Ovary (tissue), 9 donors: Measurements from ENCODE around the gene ZNRF1. TPM values are rescaled to one million over a fixed set of nuclear protein-coding genes. Genes with fewer than 3 reads are reported as not detected.
"Not testable (repeated sequence)": the region's sequence is repeated elsewhere in the genome, so short reads cannot be mapped to it uniquely, and the experiment has no call there.

ENCODE experiments used
- DNase-seq, 5 donors: peaks; one replicate each; pipeline ENCODE4 v3.0.0-alpha.2; 2019 to 2020
- H3K27ac ChIP-seq, 2 donors: fragments of 200-600 bp; one replicate each; pipeline versions ENCODE4 v1.5.1 to v1.8.0; 2019 to 2022
- H3K27me3 ChIP-seq: fragments of 200-600 bp; one replicate; pipeline ENCODE4 v1.8.0; 2022
- H3K36me3 ChIP-seq: fragments of 200-600 bp; sonication (generic); one replicate; pipeline ENCODE4 v1.5.1; 2019
- H3K4me1 ChIP-seq: one replicate; pipeline ENCODE4 v1.8.1; 2013; ENCODE audit warnings: mild to moderate bottlenecking, moderate library complexity; ENCODE audit not compliant: insufficient read depth
- H3K4me3 ChIP-seq: fragments of 200-600 bp; sonication (generic); one replicate; pipeline ENCODE4 v1.5.1; 2017
- H3K9me3 ChIP-seq, 2 donors: fragments of 200-600 bp in 1 of 2; sonication (generic) in 1 of 2; one replicate each; pipeline versions ENCODE4 v1.5.1 to v1.8.1; 2013 to 2019; ENCODE audit warnings: mild to moderate bottlenecking in 1 of 2, moderate library complexity in 1 of 2
- EP300 ChIP-seq: sonication (generic); formaldehyde crosslinking; IDR thresholded peaks from one replicate; pipeline ENCODE4 v1.6.1; 2017; ENCODE audit warnings: antibody characterized with exemption
- POLR2A ChIP-seq: fragments of 450-650 bp; IDR thresholded peaks from one replicate; pipeline ENCODE4 v1.6.1; 2017; ENCODE audit warnings: antibody characterized with exemption, mild to moderate bottlenecking, moderate library complexity
- WGBS, 3 donors: extraction: QIAGEN DNeasy Blood & Tissue Kit in 1 of 3; methylation state at CpG; one replicate each; pipeline versions ENCODE4 v1.1.5 to v1.1.7; 2013 to 2017; 5-methylcytosine and 5-hydroxymethylcytosine counted together
- intact Hi-C, 4 donors: fragments of 100-400 bp; cut with DNase I; formaldehyde crosslinking; loops; one replicate each; pipeline versions ENCODE4 v1.11.0 to v1.15.1; 2022 to 2023
- polyA plus RNA-seq, 2 donors: library from polyadenylated mRNA; stranded (reverse); fragments of 200-250 nt in 1 of 2; fragments of 350-450 nt in 1 of 2; fragmentation: Illumina TruSeq in 1 of 2; extraction: RNeasy Lipid Tissue Mini Kit (QIAGEN cat#74804) in 1 of 2; gene quantifications; one replicate each; pipeline ENCODE4 v1.2.3, GENCODE V29; 2013 to 2014
- total RNA-seq, 7 donors: library from RNA; depleted of rRNA in 2 of 7; stranded (reverse); fragments of >200 nt in 2 of 7; fragmentation: NEBNext Ultra II Directional in 3 of 7; extraction: Animal tissue kit (Norgen Biotek cat#: 25700) in 3 of 7; gene quantifications; one replicate each; pipeline versions ENCODE4 v1.1.0 to v1.2.4, GENCODE V29; 2016 to 2023
- TF ChIP-seq, protein P1 (sequence below), 3 donors: fragments of 450-650 bp in 2 of 3; fragments of 200-600 bp in 1 of 3; IDR thresholded peaks; one replicate each; pipeline versions ENCODE4 v1.5.1 to v1.8.0; 2016 to 2022; ENCODE audit warnings: antibody characterized with exemption in 3 of 3, mild to moderate bottlenecking in 1 of 3
- donor health status: DM: no; HTN: no; CAD: no; lungs with moderate emphysema.
- donor health status: DM: no; HTN: no; CAD: no.
- donor health status: Bipolar disorder and iron deficiency.
- donor health status: DM: yes; HTN: yes; CAD: no.
- donor health status: DM: no; HTN: no; CAD: no.
- donor health status: DM: yes; HTN: yes; CAD: no.

ZNRF1 gene
- total and polyA plus RNA-seq, 9 donors, result 10.8 to 27.9 (median 24.3) TPM

- Histone ChIP-seq H3K36me3 (no peaks in the 10 kb centered on the region), H3K27me3 (no peaks in the 10 kb centered on the region), H3K9me3 (no peaks in the 10 kb centered on the region), H3K4me3 (peak overlapping the region; percentile 89), H3K27ac (peak overlapping the region in 1 of 2 donors; percentile 66), H3K4me1 (peaks cover 5% of the 10 kb centered on the region)
- no peak for TF ChIP-seq EP300
- TF ChIP-seq POLR2A, result no peak
- TF ChIP-seq, protein P1, sequence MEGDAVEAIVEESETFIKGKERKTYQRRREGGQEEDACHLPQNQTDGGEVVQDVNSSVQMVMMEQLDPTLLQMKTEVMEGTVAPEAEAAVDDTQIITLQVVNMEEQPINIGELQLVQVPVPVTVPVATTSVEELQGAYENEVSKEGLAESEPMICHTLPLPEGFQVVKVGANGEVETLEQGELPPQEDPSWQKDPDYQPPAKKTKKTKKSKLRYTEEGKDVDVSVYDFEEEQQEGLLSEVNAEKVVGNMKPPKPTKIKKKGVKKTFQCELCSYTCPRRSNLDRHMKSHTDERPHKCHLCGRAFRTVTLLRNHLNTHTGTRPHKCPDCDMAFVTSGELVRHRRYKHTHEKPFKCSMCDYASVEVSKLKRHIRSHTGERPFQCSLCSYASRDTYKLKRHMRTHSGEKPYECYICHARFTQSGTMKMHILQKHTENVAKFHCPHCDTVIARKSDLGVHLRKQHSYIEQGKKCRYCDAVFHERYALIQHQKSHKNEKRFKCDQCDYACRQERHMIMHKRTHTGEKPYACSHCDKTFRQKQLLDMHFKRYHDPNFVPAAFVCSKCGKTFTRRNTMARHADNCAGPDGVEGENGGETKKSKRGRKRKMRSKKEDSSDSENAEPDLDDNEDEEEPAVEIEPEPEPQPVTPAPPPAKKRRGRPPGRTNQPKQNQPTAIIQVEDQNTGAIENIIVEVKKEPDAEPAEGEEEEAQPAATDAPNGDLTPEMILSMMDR (IDR thresholded peaks at IDR 0.05), result no peak
- 15 to 19% (median 19%) methylated on average over 13 of the region's 13 CpGs for WGBS, 3 donors
- no peak for DNase-seq
- intact Hi-C loops, result no loop called here
Observed at GRCh38 chr16:74984194-74984528, 14.7 kb upstream of the ZNRF1 start.

DNA sequence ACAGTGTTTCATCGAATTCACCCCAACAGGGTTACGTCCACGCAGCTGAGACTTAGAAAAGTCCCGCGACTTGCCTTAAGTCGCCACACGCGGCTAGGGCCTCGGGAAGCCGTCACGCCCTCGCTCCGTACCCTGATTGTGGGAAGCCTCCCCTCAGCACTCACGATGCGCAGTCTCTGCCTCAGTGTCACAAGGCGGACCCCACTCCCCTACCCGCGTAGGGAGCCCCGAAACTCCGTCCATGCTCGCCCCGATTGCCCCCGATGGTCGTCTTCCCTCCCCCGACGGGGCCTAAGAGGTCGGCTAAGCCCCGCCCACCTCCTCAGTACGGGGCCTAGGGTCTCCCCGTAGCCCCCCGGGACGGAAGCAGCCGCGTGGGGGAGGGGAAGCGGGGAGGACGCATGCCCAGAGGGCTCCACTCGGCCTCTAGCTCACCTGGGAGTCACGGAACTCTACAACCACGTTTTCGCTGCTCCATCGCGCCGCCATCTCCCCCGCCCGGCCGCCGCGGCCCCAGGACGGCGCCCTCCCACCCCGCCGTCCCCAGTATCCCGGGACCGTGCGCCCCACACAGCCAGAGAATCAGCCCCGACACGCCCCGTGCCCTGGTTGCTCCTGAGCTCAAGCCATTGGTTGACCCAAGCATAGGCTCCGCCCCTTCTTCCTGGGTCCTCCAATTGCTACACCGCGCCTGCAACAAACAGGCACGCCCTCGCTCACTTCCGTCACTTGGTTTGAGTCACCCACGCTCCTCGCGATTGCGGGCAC is 14.1 kb upstream of the ZNRF1 start, which contains the start of gene WDR59:
Gene WDR59 (minus strand): TSS at position 595 of the 768 bp plus-strand sequence. CDS start 106 bp downstream, at position 489.
- TF ChIP-seq POLR2A (peak; percentile 24), EP300 (no peak)
- TF ChIP-seq, protein P1 (IDR thresholded peaks at IDR 0.05), result no peak
- peak; percentile 98 to 100 (median 99) for DNase-seq
- H3K36me3 ChIP-seq, result no peaks in the 10 kb centered on the region
- peak within 1 kb of the TSS; percentile 89 for H3K4me3 ChIP-seq
- WGBS, 3 donors, result 1% methylated on average over 53 to 68 of the region's 68 CpGs
- no peaks in the 10 kb centered on the region for H3K9me3 ChIP-seq
- intact Hi-C loops, result no loop called here
- H3K4me1 ChIP-seq, result peaks cover 5% of the 10 kb centered on the region
- no peaks in the 10 kb centered on the region for H3K27me3 ChIP-seq
- H3K27ac ChIP-seq, result peak within 1 kb of the TSS; percentile 59 to 66

DNA sequence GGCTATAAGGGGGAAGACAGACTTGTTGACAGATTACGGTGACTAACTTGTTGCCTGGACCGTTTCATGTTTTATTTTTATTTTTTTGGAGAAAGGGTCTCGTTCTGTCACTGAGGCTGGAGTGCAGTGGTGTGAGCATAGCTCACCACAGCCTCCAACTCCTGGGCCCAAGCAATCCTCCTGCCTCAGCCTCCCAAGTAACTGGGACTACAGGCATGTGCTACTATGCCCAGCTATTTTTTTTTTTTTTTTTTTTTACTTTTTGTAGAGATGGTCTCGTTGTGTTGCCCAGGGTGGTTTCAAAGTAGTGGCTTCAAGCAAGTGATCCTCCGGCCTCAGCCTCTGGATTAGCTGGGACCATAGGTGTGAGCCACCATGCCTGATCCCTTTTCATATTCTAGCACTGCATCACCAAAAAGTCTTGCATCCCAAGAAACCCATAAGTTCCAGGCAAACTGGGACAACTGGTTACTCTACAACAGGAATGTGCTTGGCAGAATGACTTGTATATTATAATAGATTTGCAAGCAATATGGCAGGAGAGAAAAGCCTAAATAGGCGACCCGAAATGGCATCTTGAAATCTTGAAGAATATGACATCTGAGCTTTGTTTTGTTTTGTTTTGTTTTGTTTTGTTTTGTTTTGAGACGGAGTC is 11.7 kb upstream of the ZNRF1 start:
- Histone ChIP-seq H3K9me3 (no peaks in the 10 kb centered on the region), H3K4me3 (no peak overlapping the region), H3K4me1 (peaks cover 5% of the 10 kb centered on the region), H3K27me3 (no peaks in the 10 kb centered on the region), H3K36me3 (no peaks in the 10 kb centered on the region), H3K27ac (no peak overlapping the region)
- intact Hi-C loops, result no loop called here
- DNase-seq, result no peak
- WGBS, 3 donors, result 64 to 82% (median 71%) methylated on average over 8 of the region's 8 CpGs
- TF ChIP-seq, protein P1 (IDR thresholded peaks at IDR 0.05), result no peak
- TF ChIP-seq EP300, result no peak
- no peak for TF ChIP-seq POLR2A

DNA sequence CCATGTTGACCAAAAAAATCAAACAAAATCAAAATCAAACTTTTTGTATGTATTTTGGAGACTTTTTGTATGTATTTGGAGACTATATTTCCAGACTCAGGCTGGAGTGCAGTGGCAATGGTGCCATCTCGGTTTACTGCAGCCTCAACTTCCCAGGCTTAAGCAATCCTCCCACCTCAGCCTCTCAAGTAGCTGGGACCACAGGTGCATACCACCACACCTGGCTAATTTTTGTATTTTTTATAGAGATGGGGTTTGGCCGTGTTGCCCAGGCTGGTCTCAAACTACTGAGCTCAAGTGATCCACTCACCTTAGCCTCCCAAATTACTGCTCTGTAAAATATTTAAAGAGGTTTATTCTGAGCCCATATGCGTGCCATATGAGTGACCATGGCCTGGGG is 9.0 kb upstream of the ZNRF1 start:
- intact Hi-C loops, H3K9me3 ChIP-seq, H3K36me3 ChIP-seq, H3K27ac ChIP-seq, H3K27me3 ChIP-seq, H3K4me3 ChIP-seq, DNase-seq, H3K4me1 ChIP-seq: not testable (repeated sequence)
- 92 to 99% (median 98%) methylated on average over 3 of the region's 3 CpGs for WGBS, 3 donors

- WGBS, 3 donors, result 96 to 99% (median 97%) methylated on average over 10 of the region's 10 CpGs
- Histone ChIP-seq H3K9me3 (no peaks in the 10 kb centered on the region), H3K4me3 (no peak overlapping the region), H3K4me1 (peaks cover 3% of the 10 kb centered on the region), H3K27me3 (no peaks in the 10 kb centered on the region), H3K36me3 (no peaks in the 10 kb centered on the region), H3K27ac (no peak overlapping the region)
- TF ChIP-seq EP300, result no peak
- no peak for TF ChIP-seq POLR2A
- intact Hi-C loops, result no loop called here
- no peak for DNase-seq
Observed at GRCh38 chr16:74990832-74991231, 8.0 kb upstream of the ZNRF1 start.
